HepG2 (cell line): ENCODE data around the gene KRTAP1-1. TPM values are rescaled to one million over a fixed set of nuclear protein-coding genes. Genes with fewer than 3 reads are reported as not detected.
"Not testable (repeated sequence)": the region's sequence is repeated elsewhere in the genome, so short reads cannot be mapped to it uniquely, and the experiment has no call there.

Source experiments
- ATAC-seq: fragments of 200-7000 bp; cut with Tn5 transposase; 3 replicates; pipeline ENCODE4 v1.9.1; 2020; ENCODE audit warnings: mild to moderate bottlenecking, moderate library complexity
- BruUV-seq: library from RNA; stranded (reverse); fragments of 400-500 nt; replicated peaks from 2 replicates; lab custom pipeline; 2021; lab: Mats Ljungman, UMichigan
- CTCF ChIA-PET: fragments of 300-600 bp; formaldehyde crosslinking; extraction: SDS; loops from one replicate; lab custom pipeline; 2021; ENCODE audit warnings: low total read pairs, inconsistent platforms, low intra/inter-chr PET ratio; lab: Yijun Ruan, JAX
- POLR2A ChIA-PET: fragments of 350-600 bp; sonication (Branson Sonifier 250); formaldehyde crosslinking; loops from one replicate; lab custom pipeline; 2020; ENCODE audit warnings: antibody characterized with exemption, inconsistent platforms; lab: Yijun Ruan, JAX
- DNase-seq: peaks from one replicate; pipeline ENCODE4 v3.0.0-alpha.2; 2015; ENCODE audit warnings: low spot score
- FAIRE-seq: peaks from 3 replicates; lab custom pipeline; 2011; peaks lifted over from hg19 to GRCh38; lab: Jason Lieb, UNC
- H2AFZ ChIP-seq: one replicate; pipeline ENCODE4 v1.6.1; 2011; ENCODE audit warnings: low read length, inconsistent platforms
- H3K27ac ChIP-seq: fragments of 300-600 bp; 3 replicates; pipeline ENCODE4 v1.8.0; 2011; ENCODE audit warnings: mixed run types, mild to moderate bottlenecking, mixed read lengths, low read length, inconsistent platforms; ENCODE audit not compliant: insufficient read depth; ENCODE audit errors: extremely low read length
- H3K27me3 ChIP-seq, 2 experiments: fragments of 200-600 bp in 1 of 2; 2 replicates in 1 of 2; 3 replicates in 1 of 2; pipeline versions ENCODE4 v1.6.0 to v1.8.0; 2011; ENCODE audit warnings: low read length in 2 of 2, mild to moderate bottlenecking in 2 of 2, moderate library complexity in 2 of 2, inconsistent platforms in 1 of 2; ENCODE audit not compliant: insufficient read depth in 2 of 2, control insufficient read depth in 1 of 2
- H3K36me3 ChIP-seq, 2 experiments: fragments of 200-600 bp in 1 of 2; replicated peaks in 1 of 2; 2 replicates in 1 of 2; 3 replicates in 1 of 2; pipeline versions ENCODE4 v1.5.1 to v1.8.0; 2011; ENCODE audit warnings: low read length in 2 of 2, inconsistent platforms in 1 of 2; ENCODE audit not compliant: insufficient read depth in 2 of 2, control insufficient read depth in 1 of 2
- H3K4me1 ChIP-seq: 2 replicates; pipeline ENCODE4 v1.5.1; 2012; ENCODE audit warnings: low read length, inconsistent platforms; ENCODE audit not compliant: insufficient read depth
- H3K4me2 ChIP-seq: 2 replicates; pipeline ENCODE4 v1.6.0; 2011; ENCODE audit warnings: low read depth, low read length, inconsistent platforms
- H3K4me3 ChIP-seq, 3 experiments: fragments of 200-600 bp in 1 of 3; sonication (generic), shearing (Covaris generic) in 1 of 3; replicated peaks in 1 of 3; 2 replicates each; pipeline ENCODE4 v1.5.1; 2011 to 2016; ENCODE audit warnings: low read length in 3 of 3, inconsistent platforms in 2 of 3, low read depth in 2 of 3, mild to moderate bottlenecking in 2 of 3, control low read depth in 1 of 3, mixed read lengths in 1 of 3; ENCODE audit not compliant: insufficient read depth in 1 of 3
- H3K79me2 ChIP-seq: one replicate; pipeline ENCODE4 v1.6.1; 2011; ENCODE audit warnings: low read length, inconsistent platforms; ENCODE audit not compliant: insufficient read depth
- H3K9ac ChIP-seq: 2 replicates; pipeline ENCODE4 v1.6.0; 2011; ENCODE audit warnings: mild to moderate bottlenecking, low read depth, low read length, inconsistent platforms; ENCODE audit not compliant: insufficient read depth
- H3K9me3 ChIP-seq: 2 replicates; pipeline ENCODE4 v1.5.1; 2012; ENCODE audit warnings: mild to moderate bottlenecking, low read length
- H4K20me1 ChIP-seq: 2 replicates; pipeline ENCODE4 v1.6.0; 2011; ENCODE audit warnings: inconsistent platforms, mild to moderate bottlenecking, low read length, moderate library complexity; ENCODE audit not compliant: insufficient read depth
- BCL6 ChIP-seq: IDR thresholded peaks from 2 replicates; pipeline ENCODE4 v1.6.1; 2016; ENCODE audit warnings: missing genetic modification reagents, missing compliant biosample characterization
- CEBPG ChIP-seq: IDR thresholded peaks from 2 replicates; pipeline ENCODE4 v1.6.1; 2016
- CREB1 ChIP-seq, 2 experiments: fragments of 450-650 bp in 1 of 2; IDR thresholded peaks; 2 replicates each; pipeline ENCODE4 v1.6.1; 2016 to 2017; ENCODE audit warnings: control low read depth in 1 of 2, mild to moderate bottlenecking in 1 of 2, missing compliant biosample characterization in 1 of 2, missing genetic modification characterization in 1 of 2
- FOXK1 ChIP-seq: sonication (generic); formaldehyde crosslinking; IDR thresholded peaks from 2 replicates; pipeline ENCODE4 v1.4.0; 2020; ENCODE audit warnings: low read depth, missing genetic modification reagents, borderline replicate concordance
- FOXO1 ChIP-seq: sonication (generic); formaldehyde crosslinking; IDR thresholded peaks from 2 replicates; pipeline ENCODE4 v1.4.0; 2020; ENCODE audit warnings: missing genetic modification reagents
- FOXP1 ChIP-seq, 2 experiments: fragments of 450-650 bp in 1 of 2; IDR thresholded peaks; 2 replicates each; pipeline ENCODE4 v1.6.1; 2017 to 2018; ENCODE audit warnings: antibody characterized with exemption in 1 of 2
- HMG20A ChIP-seq: IDR thresholded peaks from 2 replicates; pipeline ENCODE4 v1.6.1; 2016; ENCODE audit warnings: borderline replicate concordance
- HMG20B ChIP-seq: conservative IDR thresholded peaks from 2 replicates; pipeline ENCODE4 v1.6.1; 2016; ENCODE audit warnings: missing genetic modification reagents, missing compliant biosample characterization
- HNF4G ChIP-seq, 2 experiments: sonication (generic) in 1 of 2; formaldehyde crosslinking in 1 of 2; IDR thresholded peaks; 2 replicates each; pipeline versions ENCODE4 v1.4.0 to v1.6.1; 2011 to 2020; ENCODE audit warnings: borderline replicate concordance in 2 of 2, low read depth in 2 of 2, mild to moderate bottlenecking in 2 of 2, low read length in 1 of 2, missing genetic modification reagents in 1 of 2, moderate library complexity in 1 of 2
- MBD4 ChIP-seq: IDR thresholded peaks from 2 replicates; pipeline ENCODE4 v1.6.1; 2012; ENCODE audit warnings: low read length, inconsistent platforms, borderline replicate concordance
- MEIS2 ChIP-seq: sonication (generic); formaldehyde crosslinking; IDR thresholded peaks from 2 replicates; pipeline ENCODE4 v1.9.0; 2021; ENCODE audit warnings: mild to moderate bottlenecking, missing genetic modification reagents
- MIER3 ChIP-seq: IDR thresholded peaks from 2 replicates; pipeline ENCODE4 v1.6.1; 2016; ENCODE audit warnings: missing compliant biosample characterization, borderline replicate concordance
- NFIC ChIP-seq: IDR thresholded peaks from 2 replicates; pipeline ENCODE4 v1.6.1; 2012; ENCODE audit warnings: mild to moderate bottlenecking, low read length, inconsistent platforms
- PAXIP1 ChIP-seq: sonication (generic); formaldehyde crosslinking; conservative IDR thresholded peaks from 2 replicates; pipeline ENCODE4 v1.4.0; 2020; ENCODE audit warnings: mild to moderate bottlenecking, missing genetic modification reagents, moderate library complexity
- PITX1 ChIP-seq: sonication (generic); formaldehyde crosslinking; IDR thresholded peaks from 2 replicates; pipeline ENCODE4 v1.5.1; 2020; ENCODE audit warnings: mild to moderate bottlenecking, missing genetic modification reagents
- RCOR2 ChIP-seq: IDR thresholded peaks from 2 replicates; pipeline ENCODE4 v1.6.1; 2016; ENCODE audit warnings: missing biosample characterization, missing genetic modification reagents
- SALL1 ChIP-seq: sonication (generic); formaldehyde crosslinking; IDR thresholded peaks from 2 replicates; pipeline ENCODE4 v1.8.0; 2022; ENCODE audit warnings: mild to moderate bottlenecking, missing genetic modification reagents
- whole genome bisulfite sequencing: methylation state at CpG from one replicate; pipeline ENCODE4 v1.1.6; 2017; ENCODE audit warnings: low lambda C conversion rate; 5-methylcytosine and 5-hydroxymethylcytosine counted together
- in situ Hi-C: cut with HindIII; loops from 2 replicates; pipeline ENCODE4 v1.10.0; 2017; ENCODE audit warnings: low pct_unique_long_range_greater_than_20kb; ENCODE audit not compliant: extremely low pct_ligation_motif_present
- intact Hi-C: fragments of 100-400 bp; cut with micrococcal nuclease; formaldehyde crosslinking; loops from one replicate; pipeline ENCODE4 v1.10.0; 2022; ENCODE audit not compliant: unreplicated experiment
- polyA plus RNA-seq, 8 experiments: library from polyadenylated mRNA; depleted of rRNA in 3 of 8; stranded (reverse) in 7 of 8; unstranded in 1 of 8; fragments of >200 nt; fragmentation: Illumina TruSeq in 4 of 8; extraction: Trizol in 4 of 8; gene quantifications; 2 replicates each; pipeline versions ENCODE4 v1.2.1 to v1.2.3, GENCODE V29; 2011 to 2016; ENCODE audit warnings: low read depth in 4 of 8, missing spikeins in 1 of 8, mixed read lengths in 1 of 8; ENCODE audit not compliant: insufficient read depth in 1 of 8
- total RNA-seq, 5 experiments: library from RNA; depleted of rRNA; stranded (reverse); fragments of >200 nt; fragmentation: Illumina TruSeq; extraction: Trizol; gene quantifications; 2 replicates each; pipeline ENCODE4 v1.2.3, GENCODE V29; 2016; ENCODE audit warnings: low read depth in 1 of 5
- TF ChIP-seq, protein P1 (sequence below): IDR thresholded peaks from 2 replicates; pipeline ENCODE4 v1.6.1; 2016

The KRTAP1-1 gene
- total and polyA plus RNA-seq, 2 of the 13 experiments (the other 11 are each of a cell fraction or from before 2014, with no cell fraction given), result not detected

DNA sequence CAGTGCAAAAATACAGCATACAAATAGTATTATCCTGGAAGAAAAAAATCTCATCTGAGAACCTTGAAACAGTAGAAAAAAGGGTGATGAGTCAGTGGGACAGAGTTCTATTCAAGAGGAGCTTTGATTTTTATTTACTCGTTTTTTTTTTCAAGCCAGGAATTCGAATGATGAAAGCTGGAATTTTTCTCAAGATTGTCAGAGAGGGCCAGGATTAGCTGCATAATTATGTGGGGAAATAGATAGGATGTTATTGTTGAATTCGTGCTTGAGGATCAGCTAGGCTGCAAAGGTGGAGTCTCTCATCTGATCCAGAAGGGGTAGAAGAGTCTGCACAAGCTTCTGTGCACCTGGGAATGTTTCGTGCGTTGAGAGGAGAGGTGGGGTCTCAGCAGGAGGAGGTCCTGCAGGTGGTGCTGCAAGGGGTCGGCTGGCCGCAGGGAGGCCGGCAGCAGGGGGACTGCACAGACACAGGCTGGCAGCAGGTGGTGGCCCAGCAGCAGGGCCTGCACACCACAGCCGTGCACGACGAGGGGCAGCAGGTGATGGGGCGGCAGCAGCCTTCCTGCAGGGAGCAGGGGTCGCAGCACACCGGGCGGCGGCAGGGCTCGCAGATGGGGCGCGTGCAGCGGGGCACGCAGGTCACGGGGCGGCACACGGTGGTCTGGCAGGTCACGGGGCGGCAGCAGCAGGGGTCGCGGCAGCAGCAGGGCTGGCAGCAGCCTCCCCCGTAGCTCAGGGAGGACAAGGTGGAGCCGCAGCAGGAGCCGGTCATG, 18.2 kb upstream of the KRTAP1-1 start:
- CTCF ChIA-PET; FAIRE-seq; H4K20me1 ChIP-seq; H3K4me3 ChIP-seq; H3K36me3 ChIP-seq; H2AFZ ChIP-seq; BruUV-seq; H3K79me2 ChIP-seq; H3K9me3 ChIP-seq; H3K27me3 ChIP-seq; TF ChIP-seq HNF4G (CRISPR knock-in tag; IDR thresholded peaks at IDR 0.05; ENCODE audit: borderline replicate concordance, low read depth): not testable (repeated sequence)
- peak; percentile 91 for ATAC-seq
- H3K4me1 ChIP-seq, result peaks cover 55% of the 10 kb centered on the region
- peak overlapping the region; percentile 79 for H3K27ac ChIP-seq
- peak; percentile 99 for DNase-seq
- POLR2A ChIA-PET, result interaction anchor here (0.7 to 1.6 kb wide), 10 partner anchors 11 to 157 kb away, joined by 3 to 15 read pairs (median 4); partner anchors contain the start of gene KRTAP3-1
- peak overlapping the region; percentile 51 for H3K9ac ChIP-seq
- in situ Hi-C loops, result loop anchor here (5.0 to 10.0 kb wide), 2 partner anchors 52 to 105 kb away; partner anchors contain the start of gene KRTAP3-1
- intact Hi-C loops, result loop anchor here (2.0 kb wide), 1 partner anchor 51 kb away; the partner anchor contains the start of gene KRTAP3-1
- WGBS, result 23% methylated on average over 8 of the region's 31 CpGs
- peak overlapping the region; percentile 51 for H3K4me2 ChIP-seq
- peak; percentile 34; the same call in 1 of the 2 replicates for TF ChIP-seq MEIS2 (CRISPR knock-in tag)
- peak; percentile 47; the same call in 1 of the 2 replicates for TF ChIP-seq FOXK1 (CRISPR knock-in tag)
- TF ChIP-seq PITX1, result peak; percentile 82
- TF ChIP-seq CEBPG (CRISPR knock-in tag), result peak; percentile 59
- peak; percentile 94 for TF ChIP-seq HMG20B (CRISPR knock-in tag)
- TF ChIP-seq MBD4, result peak; percentile 79; the same call in 1 of the 2 replicates
- peak; percentile 87 for TF ChIP-seq PAXIP1
- TF ChIP-seq NFIC, result peak; percentile 96; the same call in 1 of the 2 replicates
- TF ChIP-seq HMG20A, result peak; percentile 97; the same call in 1 of the 2 replicates
- peak; percentile 74 for TF ChIP-seq FOXP1 (IDR thresholded peaks at IDR 0.05)
- TF ChIP-seq FOXP1 (CRISPR knock-in tag; IDR thresholded peaks at IDR 0.05), result peak; percentile 72
- TF ChIP-seq HNF4G (IDR thresholded peaks at IDR 0.05; ENCODE audit: borderline replicate concordance, low read depth, low read length), result peak; percentile 49
- TF ChIP-seq BCL6 (CRISPR knock-in tag), result peak; percentile 56; the same call in 1 of the 2 replicates
- TF ChIP-seq CREB1 (IDR thresholded peaks at IDR 0.05), result peak; percentile 35; the same call in 1 of the 2 replicates
- peak; percentile 67; the same call in 1 of the 2 replicates for TF ChIP-seq CREB1 (CRISPR knock-in tag; IDR thresholded peaks at IDR 0.05)
- TF ChIP-seq FOXO1 (CRISPR knock-in tag), result peak; percentile 34; the same call in 1 of the 2 replicates
- TF ChIP-seq, protein P1, sequence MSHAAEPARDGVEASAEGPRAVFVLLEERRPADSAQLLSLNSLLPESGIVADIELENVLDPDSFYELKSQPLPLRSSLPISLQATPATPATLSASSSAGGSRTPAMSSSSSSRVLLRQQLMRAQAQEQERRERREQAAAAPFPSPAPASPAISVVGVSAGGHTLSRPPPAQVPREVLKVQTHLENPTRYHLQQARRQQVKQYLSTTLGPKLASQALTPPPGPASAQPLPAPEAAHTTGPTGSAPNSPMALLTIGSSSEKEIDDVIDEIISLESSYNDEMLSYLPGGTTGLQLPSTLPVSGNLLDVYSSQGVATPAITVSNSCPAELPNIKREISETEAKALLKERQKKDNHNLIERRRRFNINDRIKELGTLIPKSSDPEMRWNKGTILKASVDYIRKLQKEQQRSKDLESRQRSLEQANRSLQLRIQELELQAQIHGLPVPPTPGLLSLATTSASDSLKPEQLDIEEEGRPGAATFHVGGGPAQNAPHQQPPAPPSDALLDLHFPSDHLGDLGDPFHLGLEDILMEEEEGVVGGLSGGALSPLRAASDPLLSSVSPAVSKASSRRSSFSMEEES, result peak; percentile 60; the same call in 1 of the 2 replicates
- peak; percentile 54; the same call in 1 of the 2 replicates for TF ChIP-seq SALL1
- TF ChIP-seq RCOR2 (CRISPR knock-in tag), result peak; percentile 85
- peak; percentile 77; the same call in 1 of the 2 replicates for TF ChIP-seq MIER3 (CRISPR knock-in tag)
